HEK293 (cell line): Measurements from ENCODE around the gene MORN3.

Experiments
- YY1 ChIP-seq: fragments of 450-650 bp; formaldehyde crosslinking; IDR thresholded peaks from 2 replicates; pipeline ENCODE4 v1.5.1; 2018; ENCODE audit warnings: missing biosample characterization, missing genetic modification characterization
- ZIC2 ChIP-seq: fragments of 450-650 bp; formaldehyde crosslinking; IDR thresholded peaks from 2 replicates; pipeline ENCODE4 v1.5.1; 2016; ENCODE audit warnings: missing biosample characterization, missing genetic modification characterization
- ZNF174 ChIP-seq: fragments of 450-650 bp; formaldehyde crosslinking; IDR thresholded peaks from 2 replicates; pipeline ENCODE4 v1.5.0; 2017; ENCODE audit warnings: missing biosample characterization, mild to moderate bottlenecking, missing genetic modification characterization
- ZNF350 ChIP-seq: fragments of 450-650 bp; formaldehyde crosslinking; IDR thresholded peaks from 2 replicates; pipeline ENCODE4 v1.5.0; 2017; ENCODE audit warnings: missing biosample characterization, mild to moderate bottlenecking, missing genetic modification characterization
- ZNF555 ChIP-seq: fragments of 450-650 bp; formaldehyde crosslinking; conservative IDR thresholded peaks from 2 replicates; pipeline ENCODE4 v1.5.1; 2017; ENCODE audit warnings: missing biosample characterization, mild to moderate bottlenecking, missing genetic modification characterization, inconsistent platforms
- ZNF660 ChIP-seq: fragments of 450-650 bp; IDR thresholded peaks from 2 replicates; pipeline ENCODE4 v1.5.1; 2018; ENCODE audit warnings: missing biosample characterization, mild to moderate bottlenecking, missing genetic modification characterization
- ZNF707 ChIP-seq: fragments of 450-650 bp; formaldehyde crosslinking; IDR thresholded peaks from 2 replicates; pipeline ENCODE4 v1.5.1; 2016; ENCODE audit warnings: missing biosample characterization, missing genetic modification characterization
- ZNF747 ChIP-seq: fragments of 450-650 bp; formaldehyde crosslinking; IDR thresholded peaks from 2 replicates; pipeline ENCODE4 v1.5.1; 2016; ENCODE audit warnings: missing biosample characterization, missing genetic modification characterization
- ZNF830 ChIP-seq: fragments of 450-650 bp; IDR thresholded peaks from 2 replicates; pipeline ENCODE4 v1.5.0; 2018; ENCODE audit warnings: missing biosample characterization, missing genetic modification characterization, low read depth, mild to moderate bottlenecking, moderate library complexity
- TF ChIP-seq, protein P1 (sequence below): fragments of 450-650 bp; formaldehyde crosslinking; IDR thresholded peaks from 2 replicates; pipeline ENCODE4 v1.5.1; 2016; ENCODE audit warnings: missing biosample characterization, missing genetic modification characterization
- TF ChIP-seq, protein P2 (sequence below): fragments of 450-650 bp; formaldehyde crosslinking; IDR thresholded peaks from 2 replicates; pipeline ENCODE4 v1.5.1; 2016; ENCODE audit warnings: missing biosample characterization, missing genetic modification characterization

DNA sequence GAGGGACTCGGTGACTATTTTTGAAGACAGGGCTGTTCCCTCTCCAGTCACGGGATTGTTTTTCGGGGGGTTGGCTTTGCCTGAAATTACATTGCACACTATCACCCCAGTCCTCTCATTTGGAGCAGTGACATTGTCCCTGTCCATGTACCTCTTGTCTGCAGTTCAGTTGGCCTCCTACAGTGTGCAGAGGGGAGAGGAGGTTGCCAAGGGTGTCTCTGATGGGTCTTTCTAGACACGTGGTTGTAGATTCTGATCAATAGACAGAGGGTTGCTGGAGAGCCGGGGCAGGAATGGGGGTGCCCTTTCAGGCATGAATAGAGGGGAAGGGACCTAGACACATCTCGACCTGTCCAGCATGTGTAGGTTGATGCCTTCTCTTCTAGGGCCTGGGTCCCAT is 44.3 kb upstream of the MORN3 start:
- TF ChIP-seq YY1 (tag by site-specific recombination) (no peak), ZNF747 (tag by site-specific recombination) (no peak), ZNF660 (tag by site-specific recombination) (no peak), ZNF350 (no peak), ZNF830 (tag by site-specific recombination) (no peak), ZNF174 (tag by site-specific recombination) (no peak), ZNF555 (tag by site-specific recombination) (no peak), ZNF707 (no peak), ZIC2 (tag by site-specific recombination) (no peak)
- TF ChIP-seq, protein P1, sequence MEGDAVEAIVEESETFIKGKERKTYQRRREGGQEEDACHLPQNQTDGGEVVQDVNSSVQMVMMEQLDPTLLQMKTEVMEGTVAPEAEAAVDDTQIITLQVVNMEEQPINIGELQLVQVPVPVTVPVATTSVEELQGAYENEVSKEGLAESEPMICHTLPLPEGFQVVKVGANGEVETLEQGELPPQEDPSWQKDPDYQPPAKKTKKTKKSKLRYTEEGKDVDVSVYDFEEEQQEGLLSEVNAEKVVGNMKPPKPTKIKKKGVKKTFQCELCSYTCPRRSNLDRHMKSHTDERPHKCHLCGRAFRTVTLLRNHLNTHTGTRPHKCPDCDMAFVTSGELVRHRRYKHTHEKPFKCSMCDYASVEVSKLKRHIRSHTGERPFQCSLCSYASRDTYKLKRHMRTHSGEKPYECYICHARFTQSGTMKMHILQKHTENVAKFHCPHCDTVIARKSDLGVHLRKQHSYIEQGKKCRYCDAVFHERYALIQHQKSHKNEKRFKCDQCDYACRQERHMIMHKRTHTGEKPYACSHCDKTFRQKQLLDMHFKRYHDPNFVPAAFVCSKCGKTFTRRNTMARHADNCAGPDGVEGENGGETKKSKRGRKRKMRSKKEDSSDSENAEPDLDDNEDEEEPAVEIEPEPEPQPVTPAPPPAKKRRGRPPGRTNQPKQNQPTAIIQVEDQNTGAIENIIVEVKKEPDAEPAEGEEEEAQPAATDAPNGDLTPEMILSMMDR = no peak
- TF ChIP-seq, protein P2, sequence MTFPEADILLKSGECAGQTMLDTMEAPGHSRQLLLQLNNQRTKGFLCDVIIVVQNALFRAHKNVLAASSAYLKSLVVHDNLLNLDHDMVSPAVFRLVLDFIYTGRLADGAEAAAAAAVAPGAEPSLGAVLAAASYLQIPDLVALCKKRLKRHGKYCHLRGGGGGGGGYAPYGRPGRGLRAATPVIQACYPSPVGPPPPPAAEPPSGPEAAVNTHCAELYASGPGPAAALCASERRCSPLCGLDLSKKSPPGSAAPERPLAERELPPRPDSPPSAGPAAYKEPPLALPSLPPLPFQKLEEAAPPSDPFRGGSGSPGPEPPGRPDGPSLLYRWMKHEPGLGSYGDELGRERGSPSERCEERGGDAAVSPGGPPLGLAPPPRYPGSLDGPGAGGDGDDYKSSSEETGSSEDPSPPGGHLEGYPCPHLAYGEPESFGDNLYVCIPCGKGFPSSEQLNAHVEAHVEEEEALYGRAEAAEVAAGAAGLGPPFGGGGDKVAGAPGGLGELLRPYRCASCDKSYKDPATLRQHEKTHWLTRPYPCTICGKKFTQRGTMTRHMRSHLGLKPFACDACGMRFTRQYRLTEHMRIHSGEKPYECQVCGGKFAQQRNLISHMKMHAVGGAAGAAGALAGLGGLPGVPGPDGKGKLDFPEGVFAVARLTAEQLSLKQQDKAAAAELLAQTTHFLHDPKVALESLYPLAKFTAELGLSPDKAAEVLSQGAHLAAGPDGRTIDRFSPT = no peak
